Tongue (tissue), 2 donors: ENCODE data around the gene SPATA45. TPM values are rescaled to one million over a fixed set of nuclear protein-coding genes. Genes with fewer than 3 reads are reported as not detected.

Source experiments
- DNase-seq: peaks from one replicate; pipeline ENCODE4 v3.0.0-alpha.2; 2015
- total RNA-seq: library from RNA; depleted of rRNA; stranded (reverse); fragments of >200 nt; gene quantifications from one replicate; pipeline ENCODE4 v1.2.3, GENCODE V29; 2014

SPATA45 gene
- total RNA-seq, 1 donor from 2014 or later: not detected

GRCh38 chr1:212828395-212828794 is 19.1 kb downstream of the SPATA45 start:
- no peak for DNase-seq

DNA sequence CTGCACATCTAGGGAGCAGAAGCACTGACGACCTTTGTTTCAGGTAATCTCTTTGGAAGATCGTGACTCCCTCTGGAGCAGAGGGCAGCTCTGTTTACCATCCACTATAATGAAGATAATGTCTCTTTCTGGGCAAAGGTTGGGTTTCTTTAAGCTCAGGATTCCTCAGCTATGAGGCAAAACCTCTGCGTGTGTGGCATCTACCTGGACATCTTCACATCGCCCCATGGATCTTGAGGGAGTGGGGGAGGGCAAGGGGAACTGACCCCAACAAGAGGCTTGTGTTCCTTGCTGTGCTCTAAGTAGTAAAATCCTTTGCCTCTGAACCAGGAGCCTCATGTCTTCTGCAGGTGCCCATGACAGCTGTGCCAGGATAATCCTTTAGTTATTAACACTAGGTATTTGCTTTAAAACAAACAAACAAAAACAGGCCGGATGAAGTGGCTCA is 19.6 kb downstream of the SPATA45 start:
- no peak for DNase-seq

DNA sequence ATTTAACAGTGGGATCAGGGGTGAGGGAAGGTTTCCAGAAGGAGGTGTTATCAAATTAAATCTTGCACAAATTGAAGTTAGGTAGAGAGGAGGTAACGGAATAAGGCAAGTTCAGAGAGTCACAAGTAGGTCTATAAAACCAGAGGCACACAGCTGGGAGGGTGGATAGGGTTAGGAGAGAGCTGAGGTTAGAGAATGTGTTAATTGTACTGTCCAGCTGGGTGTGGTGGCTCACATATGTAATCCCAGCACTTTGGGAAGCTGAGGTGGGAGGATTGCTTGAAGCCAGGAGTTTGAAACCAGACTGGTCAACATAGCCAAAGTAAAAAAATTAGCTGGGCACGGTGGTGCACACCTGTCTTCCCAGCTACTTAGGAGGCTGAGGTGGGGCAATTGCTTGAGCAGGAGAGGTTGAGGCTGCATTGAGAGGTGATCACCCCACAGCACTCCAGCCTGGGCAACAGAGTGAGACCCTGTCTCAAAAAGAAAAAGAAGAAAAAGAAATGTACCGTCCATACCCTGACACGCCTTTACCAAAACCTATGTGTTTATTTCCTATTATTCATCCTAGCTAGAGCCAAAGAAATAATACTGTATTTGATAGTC is 20.2 kb downstream of the SPATA45 start:
- DNase-seq: no peak

DNA sequence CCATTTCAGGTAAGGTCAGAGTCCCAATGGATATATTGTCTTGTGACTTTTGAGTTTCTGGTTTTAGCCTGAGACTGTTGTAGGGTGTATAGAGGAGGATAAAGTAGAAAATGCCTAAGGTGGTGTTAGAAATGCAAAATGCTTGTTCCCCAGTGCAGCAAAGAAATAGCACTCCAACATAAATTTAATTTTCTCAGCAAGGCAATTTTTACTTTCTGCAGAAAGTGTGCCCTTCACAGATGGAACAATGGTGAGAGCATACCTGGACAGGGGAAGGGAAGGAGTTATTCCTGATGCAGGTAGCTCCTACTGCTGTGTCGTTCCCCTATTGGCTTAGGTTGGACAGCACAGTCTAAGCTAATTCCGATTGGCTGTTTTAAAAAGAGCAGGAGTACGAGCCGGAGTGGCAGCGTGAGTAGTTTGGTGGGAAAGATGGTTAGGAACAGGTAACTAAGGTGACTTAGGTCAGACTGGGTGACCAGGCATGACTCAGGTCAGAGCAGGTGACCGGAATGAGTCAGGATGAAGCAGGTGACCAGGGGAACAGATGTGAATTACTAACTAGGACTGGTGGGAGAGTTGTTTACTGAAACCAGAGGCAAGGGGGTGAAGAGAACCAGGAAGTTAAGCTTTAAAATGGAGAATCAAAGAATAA is 21.5 kb downstream of the SPATA45 start:
- no peak for DNase-seq

DNA sequence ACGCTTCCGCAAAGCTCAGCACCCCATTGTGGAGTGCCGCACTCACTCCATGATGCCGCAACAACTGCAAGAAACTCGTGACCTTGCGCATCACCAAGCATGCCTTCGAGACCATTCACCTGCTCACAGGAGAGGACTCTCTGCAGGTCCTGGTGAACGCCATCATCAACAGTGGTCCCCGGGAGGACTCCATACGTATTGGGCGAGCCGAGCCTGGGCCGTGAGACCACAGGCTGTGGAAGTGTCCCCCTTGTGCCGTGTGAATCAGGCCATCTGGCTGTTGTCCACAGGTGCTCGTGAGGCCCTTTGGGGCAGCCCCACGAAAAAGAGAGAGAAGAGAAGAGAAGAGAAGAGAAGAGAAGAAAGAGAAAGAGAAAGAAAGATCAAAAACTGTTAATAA is 23.2 kb downstream of the SPATA45 start:
- DNase-seq: no peak

DNA sequence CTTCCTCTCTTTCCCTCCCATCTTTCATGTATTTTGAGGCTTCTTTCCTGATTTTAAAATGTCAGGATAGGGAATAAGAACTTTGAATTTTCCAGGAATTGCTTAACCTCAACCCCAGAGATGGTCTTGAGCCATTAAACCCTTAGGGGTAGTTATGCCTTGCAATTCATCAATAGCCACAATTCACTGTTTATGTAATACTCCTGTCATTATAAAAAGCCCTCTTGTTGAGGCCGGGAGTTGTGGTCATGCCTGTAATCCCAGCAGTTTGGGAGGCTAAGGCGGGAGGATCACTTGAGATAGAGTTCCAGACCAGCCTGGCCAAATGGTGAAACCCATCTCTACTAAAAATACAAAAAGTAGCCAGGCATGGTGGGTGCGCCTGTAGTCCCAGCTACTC is 24.5 kb downstream of the SPATA45 start:
- DNase-seq: no peak

GRCh38 chr1:212820969-212821368 is 26.5 kb downstream of the SPATA45 start:
- no peak for DNase-seq

GRCh38 chr1:212819726-212820125 is 27.7 kb downstream of the SPATA45 start:
- no peak for DNase-seq

DNA sequence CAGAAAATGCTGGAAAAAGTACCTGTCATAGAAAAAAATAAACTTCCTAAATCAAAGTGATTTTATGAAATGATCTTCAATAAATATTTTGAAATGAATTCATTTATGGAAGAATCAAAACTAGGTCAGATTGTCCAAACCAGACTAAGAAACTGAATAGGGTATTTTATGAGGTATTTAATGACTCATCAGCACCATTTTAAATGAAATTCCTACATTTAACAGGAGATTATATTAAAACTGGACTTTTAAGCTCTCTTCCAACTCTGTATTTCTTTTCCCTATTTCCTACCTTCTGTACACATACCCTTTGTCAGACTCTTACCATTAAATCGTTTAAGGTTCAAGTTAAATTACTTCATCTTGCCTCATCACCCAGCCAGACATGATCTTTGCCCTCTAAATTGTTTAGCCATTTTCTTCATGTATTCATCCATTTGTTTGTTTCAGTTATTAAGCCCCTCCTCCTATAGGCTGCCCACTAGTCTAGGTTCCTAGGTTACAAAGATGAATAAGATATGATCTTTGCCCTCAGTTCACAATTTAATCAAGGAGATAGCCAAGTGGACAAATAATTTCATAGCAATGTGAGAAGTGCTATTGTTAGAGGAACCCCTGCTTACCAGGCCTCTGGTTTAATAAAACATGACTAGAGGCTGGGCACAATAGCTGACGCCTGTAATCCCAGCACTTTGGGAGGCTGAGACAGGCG is 30.7 kb downstream of the SPATA45 start:
- no peak for DNase-seq

- DNase-seq: peak; percentile 59
Observed at GRCh38 chr1:212814537-212815334, 32.7 kb downstream of the SPATA45 start.

GRCh38 chr1:212805767-212806166 is 41.7 kb downstream of the SPATA45 start:
- DNase-seq: no peak

- no peak for DNase-seq
Observed at GRCh38 chr1:212797681-212798080, 49.8 kb downstream of the SPATA45 start.

GRCh38 chr1:212794561-212795014 is 52.9 kb downstream of the SPATA45 start:
- peak; percentile 12 for DNase-seq

- DNase-seq: no peak
Observed at GRCh38 chr1:212792396-212792908, 55.0 kb downstream of the SPATA45 start.

DNA sequence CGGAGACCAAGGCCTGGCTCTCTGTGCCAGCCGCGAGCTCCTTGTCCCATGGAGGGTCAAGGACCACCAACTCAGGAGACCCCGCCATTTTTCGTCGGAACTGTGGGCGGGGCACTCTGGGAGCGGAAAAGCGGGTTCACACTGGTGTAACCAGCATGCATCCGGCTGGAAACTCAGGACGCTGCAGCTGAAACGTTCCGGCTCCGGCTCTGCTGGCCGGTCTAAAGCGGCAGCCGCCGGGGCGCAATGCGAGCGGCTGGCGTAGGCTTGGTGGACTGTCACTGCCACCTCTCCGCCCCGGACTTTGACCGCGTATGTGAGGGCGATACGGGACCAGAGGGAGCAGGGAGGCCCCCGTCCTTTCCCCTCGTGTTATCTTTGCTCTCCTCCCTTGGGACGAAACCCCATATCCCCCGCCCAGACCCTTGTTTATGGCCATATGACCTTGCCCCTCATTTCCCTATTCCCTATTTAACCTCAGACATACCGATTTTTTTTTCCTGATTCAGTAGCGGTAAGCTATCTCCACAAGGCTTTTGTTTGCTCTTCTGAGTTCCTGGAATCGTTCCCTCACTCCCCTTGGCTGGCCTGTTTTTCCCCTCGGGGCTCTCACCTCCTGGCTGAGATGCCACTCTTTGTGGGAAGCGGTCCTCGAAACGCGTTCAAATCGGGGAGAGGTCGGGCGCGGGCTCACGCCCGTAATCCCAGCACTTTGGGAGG is 55.6 kb downstream of the SPATA45 start, which contains the start of the genes NSL1 and TATDN3:
Gene NSL1 (minus strand): TSS at position 102 of the 720 bp plus-strand sequence. CDS start 14 bp downstream, at position 88.
Gene TATDN3 (plus strand): TSS at position 219 of the 720 bp plus-strand sequence. CDS start 28 bp downstream, at position 247.
- DNase-seq: peak; percentile 98

DNA sequence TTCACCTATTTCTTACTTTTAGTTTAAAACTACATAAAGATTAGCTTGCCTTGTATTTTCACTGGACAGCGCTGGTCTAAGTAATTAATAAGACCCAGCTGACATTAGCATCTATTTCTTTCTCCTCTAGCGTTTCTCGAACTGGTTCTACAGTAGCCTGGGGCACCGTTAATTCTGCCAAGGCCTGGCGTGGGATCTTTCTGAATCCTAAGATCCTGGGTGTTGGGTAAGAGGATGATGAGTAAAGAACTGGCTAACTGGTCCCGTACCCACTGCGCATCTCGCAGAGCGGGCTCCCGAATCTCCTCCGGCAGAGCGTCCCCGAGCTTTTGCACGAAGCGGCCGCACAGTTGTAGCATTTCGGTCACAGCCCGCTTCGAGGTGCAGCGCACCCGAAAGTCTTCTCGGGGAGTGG is 56.2 kb downstream of the SPATA45 start:
- no peak for DNase-seq

GRCh38 chr1:212785871-212786270 is 61.6 kb downstream of the SPATA45 start:
- DNase-seq: no peak

DNA sequence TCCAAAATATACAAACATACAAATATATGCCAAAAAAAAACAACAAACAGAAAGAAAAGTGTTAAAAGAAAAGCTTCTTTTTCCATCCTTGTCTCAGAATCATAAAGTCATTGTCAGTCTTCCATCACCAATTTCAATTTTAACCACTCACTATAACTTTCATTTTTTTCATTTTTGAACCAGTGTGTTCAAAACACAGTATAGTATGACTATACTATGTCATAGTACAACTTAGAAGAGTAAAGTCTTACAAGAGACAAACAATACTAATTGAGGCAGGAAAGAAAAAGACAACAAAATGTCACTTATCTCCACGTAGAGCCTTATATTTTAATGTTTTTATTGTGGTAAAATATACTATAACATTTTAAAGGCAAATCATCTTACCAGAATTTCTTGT is 63.5 kb downstream of the SPATA45 start:
- no peak for DNase-seq

GRCh38 chr1:212782422-212783154 is 64.9 kb downstream of the SPATA45 start:
- DNase-seq: peak; percentile 31

DNA sequence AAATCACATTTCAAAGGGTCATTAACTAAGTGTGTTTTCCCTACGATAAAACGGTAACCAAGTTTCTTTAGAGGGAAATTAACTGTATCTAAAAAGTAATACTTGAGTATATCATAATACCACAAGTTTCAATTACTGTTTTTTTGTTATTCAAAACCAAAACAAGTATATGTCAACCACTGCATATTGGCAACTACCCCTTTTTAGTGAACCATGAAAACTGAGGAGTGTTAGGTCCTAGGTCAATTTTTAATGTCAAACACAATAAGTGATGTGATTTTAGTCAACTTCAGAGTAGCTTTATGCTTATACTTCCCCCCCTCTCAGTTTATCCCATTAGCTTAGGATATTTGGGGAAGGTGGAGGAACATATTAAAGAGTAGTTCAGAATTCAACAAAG is 66.2 kb downstream of the SPATA45 start:
- no peak for DNase-seq

DNA sequence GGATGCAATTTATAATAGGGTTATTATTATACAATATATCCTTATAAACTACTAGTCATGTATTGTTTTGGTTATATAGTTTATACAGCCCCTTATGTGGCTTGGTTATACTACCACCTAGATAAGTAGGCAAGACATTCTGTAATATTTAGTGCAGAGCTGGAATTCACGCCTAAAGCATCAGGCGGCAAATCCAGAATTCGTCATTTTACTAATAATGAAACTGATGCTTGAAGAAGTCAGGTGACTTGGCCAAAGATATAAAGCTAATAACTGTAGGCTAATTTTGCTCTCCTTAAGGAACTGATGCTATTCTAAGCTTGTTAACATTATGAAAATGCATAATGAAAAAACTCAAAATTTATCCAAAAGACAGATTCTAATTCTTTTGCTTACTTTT is 66.7 kb downstream of the SPATA45 start:
- DNase-seq: no peak
